Activated CD4-positive, alpha-beta memory T cell treated with anti-CD3 and anti-CD28 coated beads, Interleukin-2, amount 10 ng/mL, durations not matched to agents 7 days and 5 days (primary cell): Measurements from ENCODE around the gene PODN. TPM values are rescaled to one million over a fixed set of nuclear protein-coding genes. Genes with fewer than 3 reads are reported as not detected.

Experiments
- CTCF ChIA-PET: fragments of 350-600 bp; sonication (Branson Sonifier 250); formaldehyde crosslinking; loops from one replicate; lab custom pipeline; 2021; ENCODE audit warnings: antibody characterized with exemption, inconsistent platforms; lab: Charles Lee
- POLR2A ChIA-PET: fragments of 350-600 bp; sonication (Branson Sonifier 250); formaldehyde crosslinking; loops from one replicate; lab custom pipeline; 2021; ENCODE audit warnings: antibody characterized with exemption; lab: Charles Lee
- DNase-seq: peaks from one replicate; pipeline ENCODE4 v3.0.0-alpha.2; 2020
- H3K27ac Mint-ChIP-seq: one replicate; pipeline ENCODE4 v1.8.0; 2021; ENCODE audit warnings: mild to moderate bottlenecking, mixed read lengths
- H3K27me3 Mint-ChIP-seq: one replicate; pipeline ENCODE4 v1.8.0; 2021; ENCODE audit warnings: mixed read lengths
- H3K36me3 Mint-ChIP-seq: one replicate; pipeline ENCODE4 v1.8.0; 2021; ENCODE audit warnings: low read depth, mixed read lengths
- H3K4me1 Mint-ChIP-seq: one replicate; pipeline ENCODE4 v1.8.0; 2021; ENCODE audit warnings: mixed read lengths
- H3K4me3 Mint-ChIP-seq: one replicate; pipeline ENCODE4 v1.8.0; 2021; ENCODE audit warnings: mild to moderate bottlenecking, mixed read lengths
- H3K9me3 Mint-ChIP-seq: one replicate; pipeline ENCODE4 v1.8.0; 2021; ENCODE audit warnings: mixed read lengths
- total RNA-seq, 2 experiments: library from RNA; stranded (reverse); gene quantifications; one replicate each; pipeline ENCODE4 v1.2.3, GENCODE V29; 2021

The PODN gene
- total RNA-seq = not detected

GRCh38 chr1:53061859-53062707 is at the start of gene PODN:
TSS of gene PODN (plus strand) at chr1:53062213. CDS start at chr1:53069856, 7,643 bp downstream.
- no peak for DNase-seq
- peaks cover 59% of the 10 kb centered on the region for H3K27me3 Mint-ChIP-seq
- H3K4me1 Mint-ChIP-seq = peaks cover 2% of the 10 kb centered on the region
- no peaks in the 10 kb centered on the region for H3K9me3 Mint-ChIP-seq
- no peak within 1 kb of the TSS for H3K27ac Mint-ChIP-seq
- H3K4me3 Mint-ChIP-seq = no peak within 1 kb of the TSS
- H3K36me3 Mint-ChIP-seq = no peaks in the 10 kb centered on the region
- ChIA-PET POLR2A (no interaction called here), CTCF (no interaction called here)

- peak overlapping the region; percentile 74 for H3K27ac Mint-ChIP-seq
- CTCF ChIA-PET = interaction anchor here (0.6 to 1.7 kb wide), 7 partner anchors 12 to 1179 kb away, joined by 3 to 8 read pairs (median 3); partner anchors contain the start of genes ECHDC2 and SCP2
- H3K4me1 Mint-ChIP-seq = peaks cover 25% of the 10 kb centered on the region
- POLR2A ChIA-PET = interaction anchor here (0.9 to 1.5 kb wide), 6 partner anchors 20 to 1496 kb away, joined by 3 to 5 read pairs (median 3); partner anchors contain the start of genes CPT2 and EPS15
- H3K4me3 Mint-ChIP-seq = peak overlapping the region; percentile 85
- no peaks in the 10 kb centered on the region for H3K27me3 Mint-ChIP-seq
- H3K9me3 Mint-ChIP-seq = peaks cover 5% of the 10 kb centered on the region
- H3K36me3 Mint-ChIP-seq = peaks cover 17% of the 10 kb centered on the region
- DNase-seq = peak; percentile 84
Observed at GRCh38 chr1:53014791-53015507, 47.1 kb upstream of the PODN start.

GRCh38 chr1:53015508-53015860 is 46.5 kb upstream of the PODN start:
- peaks cover 3% of the 10 kb centered on the region for H3K9me3 Mint-ChIP-seq
- no peak for DNase-seq
- ChIA-PET CTCF (interaction anchor here (0.6 to 1.7 kb wide), 2 partner anchors 12 to 94 kb away, joined by 3 to 8 read pairs; partner anchors contain the start of gene ECHDC2), POLR2A (interaction anchor here (0.9 to 1.5 kb wide), 2 partner anchors 28 to 1496 kb away, joined by 3 read pairs; partner anchors contain the start of gene EPS15)
- peaks cover 25% of the 10 kb centered on the region for H3K4me1 Mint-ChIP-seq
- H3K27me3 Mint-ChIP-seq = no peaks in the 10 kb centered on the region
- peak overlapping the region; percentile 0 for H3K27ac Mint-ChIP-seq
- H3K36me3 Mint-ChIP-seq = peaks cover 17% of the 10 kb centered on the region
- peak overlapping the region; percentile 85 for H3K4me3 Mint-ChIP-seq

GRCh38 chr1:53016705-53017104 is 45.3 kb upstream of the PODN start:
- DNase-seq = no peak
- peaks cover 2% of the 10 kb centered on the region for H3K9me3 Mint-ChIP-seq
- no peak overlapping the region for H3K27ac Mint-ChIP-seq
- H3K27me3 Mint-ChIP-seq = no peaks in the 10 kb centered on the region
- POLR2A ChIA-PET = no interaction called here
- peaks cover 25% of the 10 kb centered on the region for H3K4me1 Mint-ChIP-seq
- CTCF ChIA-PET = no interaction called here
- peaks cover 17% of the 10 kb centered on the region for H3K36me3 Mint-ChIP-seq
- H3K4me3 Mint-ChIP-seq = no peak overlapping the region

- ChIA-PET POLR2A (no interaction called here), CTCF (no interaction called here)
- no peak overlapping the region for H3K4me3 Mint-ChIP-seq
- peaks cover 22% of the 10 kb centered on the region for H3K36me3 Mint-ChIP-seq
- peaks cover 14% of the 10 kb centered on the region for H3K4me1 Mint-ChIP-seq
- no peaks in the 10 kb centered on the region for H3K9me3 Mint-ChIP-seq
- H3K27ac Mint-ChIP-seq = no peak overlapping the region
- DNase-seq = no peak
- H3K27me3 Mint-ChIP-seq = no peaks in the 10 kb centered on the region
Observed at GRCh38 chr1:53020588-53020987, 41.4 kb upstream of the PODN start.

- Mint-ChIP-seq H3K4me3 (no peak overlapping the region), H3K4me1 (peaks cover 1% of the 10 kb centered on the region), H3K27me3 (no peaks in the 10 kb centered on the region), H3K27ac (no peak overlapping the region), H3K9me3 (no peaks in the 10 kb centered on the region), H3K36me3 (peaks cover 13% of the 10 kb centered on the region)
- CTCF ChIA-PET = no interaction called here
- POLR2A ChIA-PET = no interaction called here
- no peak for DNase-seq
Observed at GRCh38 chr1:53022179-53022578, 39.8 kb upstream of the PODN start.

- H3K4me1 Mint-ChIP-seq = peaks cover 1% of the 10 kb centered on the region
- H3K4me3 Mint-ChIP-seq = no peak overlapping the region
- H3K27ac Mint-ChIP-seq = no peak overlapping the region
- ChIA-PET CTCF (no interaction called here), POLR2A (no interaction called here)
- no peak for DNase-seq
- no peaks in the 10 kb centered on the region for H3K27me3 Mint-ChIP-seq
- H3K36me3 Mint-ChIP-seq = peaks cover 10% of the 10 kb centered on the region
- H3K9me3 Mint-ChIP-seq = no peaks in the 10 kb centered on the region
Observed at GRCh38 chr1:53023546-53023945, 38.5 kb upstream of the PODN start.

- no peak for DNase-seq
- CTCF ChIA-PET = no interaction called here
- Mint-ChIP-seq H3K36me3 (peaks cover 7% of the 10 kb centered on the region), H3K27ac (no peak overlapping the region), H3K9me3 (no peaks in the 10 kb centered on the region), H3K4me1 (peaks cover 1% of the 10 kb centered on the region), H3K27me3 (no peaks in the 10 kb centered on the region), H3K4me3 (no peak overlapping the region)
- POLR2A ChIA-PET = no interaction called here
Observed at GRCh38 chr1:53024117-53024516, 37.9 kb upstream of the PODN start.

GRCh38 chr1:53025034-53025768 is 36.8 kb upstream of the PODN start:
- Mint-ChIP-seq H3K27ac (no peak overlapping the region), H3K9me3 (no peaks in the 10 kb centered on the region), H3K36me3 (peaks cover 17% of the 10 kb centered on the region), H3K4me3 (no peak overlapping the region), H3K4me1 (peaks cover 1% of the 10 kb centered on the region), H3K27me3 (no peaks in the 10 kb centered on the region)
- DNase-seq = no peak
- CTCF ChIA-PET = no interaction called here
- POLR2A ChIA-PET = no interaction called here

GRCh38 chr1:53025769-53026112 is 36.3 kb upstream of the PODN start:
- Mint-ChIP-seq H3K4me1 (peaks cover 1% of the 10 kb centered on the region), H3K27me3 (no peaks in the 10 kb centered on the region), H3K36me3 (peaks cover 17% of the 10 kb centered on the region), H3K27ac (no peak overlapping the region), H3K4me3 (no peak overlapping the region), H3K9me3 (no peaks in the 10 kb centered on the region)
- CTCF ChIA-PET = no interaction called here
- no peak for DNase-seq
- POLR2A ChIA-PET = no interaction called here

GRCh38 chr1:53026254-53026653 is 35.8 kb upstream of the PODN start:
- Mint-ChIP-seq H3K36me3 (peaks cover 19% of the 10 kb centered on the region), H3K4me3 (no peak overlapping the region), H3K9me3 (no peaks in the 10 kb centered on the region), H3K27me3 (no peaks in the 10 kb centered on the region), H3K4me1 (peaks cover 1% of the 10 kb centered on the region), H3K27ac (no peak overlapping the region)
- ChIA-PET CTCF (interaction anchor here (1.0 kb wide), 1 partner anchor 12 kb away, joined by 3 read pairs; no protein-coding TSS in a partner anchor), POLR2A (no interaction called here)
- no peak for DNase-seq

- H3K4me1 Mint-ChIP-seq = peaks cover 3% of the 10 kb centered on the region
- no peaks in the 10 kb centered on the region for H3K27me3 Mint-ChIP-seq
- H3K27ac Mint-ChIP-seq = no peak overlapping the region
- no peak overlapping the region for H3K4me3 Mint-ChIP-seq
- CTCF ChIA-PET = no interaction called here
- H3K9me3 Mint-ChIP-seq = no peaks in the 10 kb centered on the region
- no peak for DNase-seq
- POLR2A ChIA-PET = interaction anchor here (0.5 to 0.6 kb wide), 3 partner anchors 23 to 74 kb away, joined by 3 read pairs; no protein-coding TSS in a partner anchor
- peaks cover 21% of the 10 kb centered on the region for H3K36me3 Mint-ChIP-seq
Observed at GRCh38 chr1:53031732-53032131, 30.3 kb upstream of the PODN start.
